ENCODE measurements around the gene PFN4. TPM values are rescaled to one million over a fixed set of nuclear protein-coding genes. Genes with fewer than 3 reads are reported as not detected.

Gene PFN4
- total RNA-seq, 4 donors from 2014 or later = 0.85 to 1.3 TPM; not detected in 2

GRCh38 chr2:24159708-24160107, 36.6 kb upstream of the PFN4 start:
- TF ChIP-seq, protein P1, sequence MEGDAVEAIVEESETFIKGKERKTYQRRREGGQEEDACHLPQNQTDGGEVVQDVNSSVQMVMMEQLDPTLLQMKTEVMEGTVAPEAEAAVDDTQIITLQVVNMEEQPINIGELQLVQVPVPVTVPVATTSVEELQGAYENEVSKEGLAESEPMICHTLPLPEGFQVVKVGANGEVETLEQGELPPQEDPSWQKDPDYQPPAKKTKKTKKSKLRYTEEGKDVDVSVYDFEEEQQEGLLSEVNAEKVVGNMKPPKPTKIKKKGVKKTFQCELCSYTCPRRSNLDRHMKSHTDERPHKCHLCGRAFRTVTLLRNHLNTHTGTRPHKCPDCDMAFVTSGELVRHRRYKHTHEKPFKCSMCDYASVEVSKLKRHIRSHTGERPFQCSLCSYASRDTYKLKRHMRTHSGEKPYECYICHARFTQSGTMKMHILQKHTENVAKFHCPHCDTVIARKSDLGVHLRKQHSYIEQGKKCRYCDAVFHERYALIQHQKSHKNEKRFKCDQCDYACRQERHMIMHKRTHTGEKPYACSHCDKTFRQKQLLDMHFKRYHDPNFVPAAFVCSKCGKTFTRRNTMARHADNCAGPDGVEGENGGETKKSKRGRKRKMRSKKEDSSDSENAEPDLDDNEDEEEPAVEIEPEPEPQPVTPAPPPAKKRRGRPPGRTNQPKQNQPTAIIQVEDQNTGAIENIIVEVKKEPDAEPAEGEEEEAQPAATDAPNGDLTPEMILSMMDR (IDR thresholded peaks at IDR 0.05; ENCODE audit: low read depth) = no peak

DNA sequence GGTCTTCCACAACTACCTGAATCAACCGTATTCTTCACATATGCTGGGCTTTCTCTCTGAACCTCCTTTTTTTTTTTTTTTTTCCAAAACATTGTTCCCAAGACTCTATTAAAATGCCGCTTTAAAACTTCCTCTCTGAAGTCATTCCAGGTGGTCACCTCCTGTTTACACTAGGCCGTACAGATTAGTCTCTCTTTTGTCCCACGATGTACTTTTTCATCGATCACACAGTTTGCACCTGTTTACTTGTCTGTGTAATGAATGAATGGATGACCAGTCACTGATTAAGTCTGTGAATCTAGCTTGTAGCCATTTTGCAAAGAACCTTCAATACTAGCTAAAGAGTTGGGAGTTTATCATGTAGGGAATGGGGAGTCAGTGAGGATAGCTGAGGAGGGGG, 35.0 kb upstream of the PFN4 start:
- TF ChIP-seq, protein P1 (IDR thresholded peaks at IDR 0.05; ENCODE audit: low read depth) = no peak

- TF ChIP-seq, protein P1 (IDR thresholded peaks at IDR 0.05; ENCODE audit: low read depth) = no peak
Measured at GRCh38 chr2:24153478-24153877, 30.3 kb upstream of the PFN4 start.

GRCh38 chr2:24152413-24153197, 29.5 kb upstream of the PFN4 start:
- TF ChIP-seq, protein P1 (IDR thresholded peaks at IDR 0.05; ENCODE audit: low read depth) = no peak

DNA sequence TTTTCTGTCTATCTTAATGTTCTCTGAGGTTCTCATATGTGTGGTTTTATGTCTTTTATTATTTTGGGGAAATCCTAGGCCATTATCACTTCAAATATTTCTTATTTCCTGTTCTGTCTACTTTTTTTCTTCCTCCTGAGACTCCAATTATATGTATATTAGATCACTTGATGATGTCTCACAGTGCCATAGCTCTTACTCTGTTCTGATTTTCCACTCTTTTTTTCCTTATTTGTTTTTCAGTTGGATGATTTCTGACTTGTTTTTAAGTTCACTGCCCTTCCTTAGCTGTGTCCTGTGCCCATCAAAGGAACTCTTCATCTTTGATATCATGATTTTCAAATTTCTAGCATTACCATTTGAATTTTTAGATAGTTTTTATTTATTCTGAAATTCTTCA, 24.2 kb upstream of the PFN4 start:
- TF ChIP-seq, protein P1 (IDR thresholded peaks at IDR 0.05; ENCODE audit: low read depth) = no peak

GRCh38 chr2:24132543-24132942, 9.4 kb upstream of the PFN4 start:
- TF ChIP-seq, protein P1 (IDR thresholded peaks at IDR 0.05; ENCODE audit: low read depth) = no peak

DNA sequence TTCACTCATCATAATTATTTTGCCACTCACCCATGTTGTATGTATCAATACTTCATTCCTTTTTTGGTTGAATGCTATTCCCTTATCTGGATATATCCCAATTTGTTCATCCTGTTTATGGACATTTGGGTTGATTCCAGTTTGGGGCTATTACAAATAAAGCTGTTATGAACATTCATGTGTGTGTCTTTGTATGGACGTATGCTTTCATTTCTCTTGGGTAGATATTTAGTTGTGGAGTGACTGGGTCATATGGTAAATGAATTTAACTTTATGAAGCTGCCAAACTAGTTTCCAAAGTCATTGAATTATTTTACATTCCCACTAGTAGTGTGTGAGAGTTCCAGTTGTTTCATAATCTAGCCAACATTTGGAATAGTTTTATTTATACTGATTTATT, 2.8 kb upstream of the PFN4 start:
- TF ChIP-seq, protein P1 (IDR thresholded peaks at IDR 0.05; ENCODE audit: low read depth) = no peak

Measured in subcutaneous adipose tissue (tissue), 4 donors.